A549 (cell line): ENCODE data around the gene CCDC92B. TPM values are rescaled to one million over a fixed set of nuclear protein-coding genes. Genes with fewer than 3 reads are reported as not detected.

Source experiments
- ATAC-seq, 2 experiments: fragments of 200-7000 bp in 1 of 2; fragments of >200 bp in 1 of 2; cut with Nextera tagmentation in 1 of 2; cut with Tn5 transposase in 1 of 2; 3 replicates each; pipeline versions ENCODE4 v1.8.0 to v1.9.1; 2018 to 2020; ENCODE audit warnings: mild to moderate bottlenecking in 1 of 2, moderate library complexity in 1 of 2
- CTCF ChIA-PET: fragments of 300-600 bp; sonication (Branson Sonifier 250); formaldehyde crosslinking; extraction: SDS; loops from one replicate; lab custom pipeline; 2021; ENCODE audit warnings: antibody characterized with exemption, inconsistent platforms; lab: Yijun Ruan, JAX
- POLR2A ChIA-PET: fragments of 350-600 bp; formaldehyde crosslinking; extraction: SDS; loops from one replicate; lab custom pipeline; 2021; ENCODE audit warnings: antibody characterized with exemption, inconsistent platforms; lab: Yijun Ruan, JAX
- DNase-seq, 2 experiments: peaks; one replicate each; pipeline versions ENCODE4 v3.0.0 to v3.0.0-alpha.2; 2011 to 2016; ENCODE audit warnings: low read depth in 1 of 2, low spot score in 1 of 2
- FAIRE-seq: peaks from 2 replicates; lab custom pipeline; 2011; peaks lifted over from hg19 to GRCh38; lab: Jason Lieb, UNC
- H3K27ac ChIP-seq, 2 experiments: fragments of >200 bp; sonication (Bioruptor Twin); formaldehyde crosslinking; 3 replicates each; pipeline ENCODE4 v1.5.1; 2016 to 2017
- H3K4me1 ChIP-seq: fragments of >200 bp; sonication (Bioruptor Twin); formaldehyde crosslinking; 3 replicates; pipeline ENCODE4 v1.6.1; 2016
- H3K4me2 ChIP-seq: fragments of >200 bp; sonication (Bioruptor Twin); formaldehyde crosslinking; 3 replicates; pipeline ENCODE4 v1.6.1; 2016
- H3K4me3 ChIP-seq: fragments of >200 bp; sonication (Bioruptor Twin); formaldehyde crosslinking; 3 replicates; pipeline ENCODE4 v1.5.1; 2016
- H3K9me3 ChIP-seq: fragments of >200 bp; sonication (Bioruptor Twin); formaldehyde crosslinking; 3 replicates; pipeline ENCODE4 v1.6.1; 2016
- ATOH8 ChIP-seq: fragments of 250-450 bp; sonication (Bioruptor Pico); IDR thresholded peaks from 2 replicates; pipeline ENCODE4 v1.5.0; 2020; ENCODE audit warnings: low read depth, mild to moderate bottlenecking, moderate library complexity
- BHLHE40 ChIP-seq: IDR thresholded peaks from 2 replicates; pipeline ENCODE4 v1.6.1; 2012; ENCODE audit warnings: low read depth, low read length, inconsistent platforms
- CBX2 ChIP-seq: fragments of 200-600 bp; sonication (generic); IDR thresholded peaks from 2 replicates; pipeline ENCODE4 v1.6.1; 2016; ENCODE audit warnings: low read depth, mild to moderate bottlenecking, borderline replicate concordance
- CEBPB ChIP-seq, 2 experiments: fragments of >200 bp in 1 of 2; sonication (Bioruptor Twin) in 1 of 2; formaldehyde crosslinking in 1 of 2; IDR thresholded peaks; 2 replicates each; pipeline ENCODE4 v1.6.1; 2012 to 2016
- CHD2 ChIP-seq: fragments of 150-350 bp; IDR thresholded peaks from 2 replicates; pipeline ENCODE4 v1.6.1; 2014; ENCODE audit warnings: low read length; ENCODE audit not compliant: partially characterized antibody
- EP300 ChIP-seq, 2 experiments: fragments of >200 bp; sonication (Bioruptor Twin); formaldehyde crosslinking; IDR thresholded peaks; 2 replicates in 1 of 2; 3 replicates in 1 of 2; pipeline ENCODE4 v1.6.1; 2016 to 2017
- ESRRA ChIP-seq: fragments of 150-350 bp; IDR thresholded peaks from 2 replicates; pipeline ENCODE4 v1.6.1; 2014; ENCODE audit warnings: mild to moderate bottlenecking, low read length, borderline replicate concordance
- GATA3 ChIP-seq: IDR thresholded peaks from 2 replicates; pipeline ENCODE4 v1.6.1; 2012; ENCODE audit warnings: borderline replicate concordance
- HOXB13 ChIP-seq: fragments of 250-450 bp; sonication (Bioruptor Pico); IDR thresholded peaks from 2 replicates; pipeline ENCODE4 v1.5.0; 2020; ENCODE audit warnings: low read depth, mild to moderate bottlenecking, moderate library complexity
- HOXB5 ChIP-seq: fragments of 250-450 bp; sonication (Bioruptor Pico); IDR thresholded peaks from 2 replicates; pipeline ENCODE4 v1.5.0; 2020; ENCODE audit warnings: mild to moderate bottlenecking, moderate library complexity
- KDM1A ChIP-seq: fragments of 200-600 bp; sonication (generic); IDR thresholded peaks from 2 replicates; pipeline ENCODE4 v1.6.1; 2016; ENCODE audit warnings: low read depth, mild to moderate bottlenecking
- MAFK ChIP-seq: fragments of 450-650 bp; IDR thresholded peaks from 2 replicates; pipeline ENCODE4 v1.6.1; 2014; ENCODE audit not compliant: partially characterized antibody
- MAX ChIP-seq: IDR thresholded peaks from 2 replicates; pipeline ENCODE4 v1.6.1; 2012
- MAZ ChIP-seq: fragments of 150-350 bp; IDR thresholded peaks from 2 replicates; pipeline ENCODE4 v1.6.1; 2014; ENCODE audit warnings: antibody characterized with exemption, low read depth, low read length, borderline replicate concordance
- MYC ChIP-seq: IDR thresholded peaks from 2 replicates; pipeline ENCODE4 v1.6.1; 2012; ENCODE audit warnings: mild to moderate bottlenecking, inconsistent platforms, low read length, improper control_type of control experiment, borderline replicate concordance
- NFE2L2 ChIP-seq: fragments of 150-350 bp; conservative IDR thresholded peaks from 2 replicates; pipeline ENCODE4 v1.6.1; 2014; ENCODE audit warnings: low read length
- NPAS2 ChIP-seq: fragments of 250-450 bp; sonication (Bioruptor Pico); IDR thresholded peaks from 2 replicates; pipeline ENCODE4 v1.8.0; 2022; ENCODE audit warnings: mild to moderate bottlenecking, moderate library complexity, borderline replicate concordance
- PBX3 ChIP-seq: IDR thresholded peaks from 2 replicates; pipeline ENCODE4 v1.6.1; 2012
- PHF8 ChIP-seq: fragments of 200-600 bp; sonication (generic); IDR thresholded peaks from 2 replicates; pipeline ENCODE4 v1.6.1; 2016; ENCODE audit warnings: low read depth, mild to moderate bottlenecking, antibody characterized with exemption, moderate library complexity, borderline replicate concordance
- POLR2AphosphoS2 ChIP-seq: conservative IDR thresholded peaks from 2 replicates; pipeline ENCODE4 v1.6.1; 2012; ENCODE audit warnings: low read length, improper control_type of control experiment, inconsistent platforms
- RFX5 ChIP-seq: fragments of 450-650 bp; IDR thresholded peaks from 2 replicates; pipeline ENCODE4 v1.7.1; 2014; ENCODE audit warnings: antibody characterized with exemption, mild to moderate bottlenecking, moderate library complexity
- RNF2 ChIP-seq: fragments of 200-600 bp; sonication (generic); IDR thresholded peaks from 2 replicates; pipeline ENCODE4 v1.6.1; 2016; ENCODE audit warnings: low read depth, mild to moderate bottlenecking, antibody characterized with exemption, moderate library complexity, borderline replicate concordance
- SMC3 ChIP-seq: fragments of >200 bp; sonication (Bioruptor Twin); formaldehyde crosslinking; IDR thresholded peaks from 3 replicates; pipeline ENCODE4 v1.6.1; 2018; ENCODE audit warnings: inconsistent platforms
- TFCP2L1 ChIP-seq: fragments of 250-450 bp; sonication (Bioruptor Pico); IDR thresholded peaks from 2 replicates; pipeline ENCODE4 v1.5.0; 2021; ENCODE audit warnings: mild to moderate bottlenecking
- TP53 ChIP-seq: fragments of 250-450 bp; sonication (Bioruptor Pico); IDR thresholded peaks from 2 replicates; pipeline ENCODE4 v1.5.0; 2021; ENCODE audit warnings: mild to moderate bottlenecking, moderate library complexity
- ZFP36 ChIP-seq: fragments of 450-650 bp; IDR thresholded peaks from 2 replicates; pipeline ENCODE4 v1.6.1; 2014; ENCODE audit warnings: borderline replicate concordance; ENCODE audit not compliant: partially characterized antibody
- ZSCAN20 ChIP-seq: fragments of 250-450 bp; sonication (Bioruptor Pico); IDR thresholded peaks from 2 replicates; pipeline ENCODE4 v1.8.0; 2022; ENCODE audit warnings: mild to moderate bottlenecking, moderate library complexity
- WGBS: methylation state at CpG from one replicate; pipeline ENCODE4 v1.1.6; 2017; ENCODE audit errors: missing lambda C conversion rate; 5-methylcytosine and 5-hydroxymethylcytosine counted together
- polyA plus RNA-seq, 4 experiments: library from polyadenylated mRNA; depleted of rRNA in 3 of 4; stranded (reverse); fragments of >200 nt; fragmentation: RNase III in 1 of 4; extraction: RNeasy Plus Mini Kit Qiagen cat#74134 plus additional on column Dnase treatment in 1 of 4; gene quantifications; 2 replicates in 3 of 4; 3 replicates in 1 of 4; pipeline ENCODE4 v1.2.3, GENCODE V29; 2011 to 2017
- TF ChIP-seq, protein P1 (sequence below): fragments of 200-600 bp; sonication (generic); IDR thresholded peaks from 2 replicates; pipeline ENCODE4 v1.6.1; 2016; ENCODE audit warnings: antibody characterized with exemption, mild to moderate bottlenecking, moderate library complexity
- TF ChIP-seq, protein P2 (sequence below): fragments of 250-450 bp; sonication (Bioruptor Pico); IDR thresholded peaks from 2 replicates; pipeline ENCODE4 v1.5.0; 2021; ENCODE audit warnings: mild to moderate bottlenecking, moderate library complexity, borderline replicate concordance

Gene CCDC92B
- polyA plus RNA-seq, 2 of the 4 experiments (the other 2 are of a cell fraction): 0.05 to 0.08 TPM

DNA sequence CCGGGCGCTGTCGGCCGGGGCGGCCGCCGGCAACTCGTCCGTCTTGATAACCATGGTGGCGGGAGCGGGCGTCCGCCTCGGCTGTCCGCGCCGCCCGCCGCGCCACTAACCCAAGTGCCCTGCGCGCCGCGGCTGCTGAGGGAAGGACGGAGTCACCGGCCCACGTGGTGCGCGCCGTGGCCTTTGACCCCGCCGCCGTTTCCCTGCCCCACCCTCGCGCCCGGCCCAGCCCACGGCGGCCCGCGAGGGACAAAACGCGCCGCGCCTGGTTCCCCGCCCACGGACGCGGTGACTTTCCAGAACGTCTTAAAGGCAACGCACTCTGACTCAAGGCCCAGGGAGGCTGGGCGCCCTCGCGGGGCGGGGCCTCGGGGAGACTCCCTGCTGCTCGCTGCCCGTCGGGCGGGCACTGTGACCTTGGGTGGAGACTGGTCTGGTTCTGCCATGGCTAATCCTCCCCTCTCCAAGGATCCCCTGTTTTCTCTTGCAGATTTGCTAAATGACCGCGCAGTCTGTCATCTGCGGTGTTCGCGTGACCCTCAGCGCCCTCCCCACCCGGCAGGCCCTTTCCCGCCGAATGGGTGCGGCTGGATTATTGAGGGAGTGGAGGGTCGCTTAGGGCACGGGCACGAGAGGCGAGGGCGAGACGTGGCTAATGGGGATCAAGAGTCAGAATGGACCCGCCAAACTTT, 37.7 kb downstream of the CCDC92B start, which contains the start of gene CLUH (continued):
- TF ChIP-seq PBX3 (0 out of 2 replicates have a peak, but pooled peaks have one; percentile 42), PHF8 (peak; percentile 67; the same call in 1 of the 2 replicates), CHD2 (no peak), NPAS2 (CRISPR knock-in tag) (no peak), MYC (peak; percentile 94), POLR2AphosphoS2 (no peak), CEBPB (IDR thresholded peaks at IDR 0.05) (0 out of 4 replicates have a peak, but pooled peaks of 1 of the 2 experiments have one; percentile 15), TP53 (CRISPR knock-in tag) (no peak; the same call in 1 of the 2 replicates), MAFK (no peak), NFE2L2 (no peak), RNF2 (no peak), MAX (peak; percentile 95), ATOH8 (CRISPR knock-in tag) (no peak), CBX2 (no peak), SMC3 (0 out of 3 replicates have a peak, but pooled peaks have one; percentile 16), EP300 (IDR thresholded peaks at IDR 0.05) (no peak), MAZ (peak; percentile 81)
- TF ChIP-seq, protein P1, sequence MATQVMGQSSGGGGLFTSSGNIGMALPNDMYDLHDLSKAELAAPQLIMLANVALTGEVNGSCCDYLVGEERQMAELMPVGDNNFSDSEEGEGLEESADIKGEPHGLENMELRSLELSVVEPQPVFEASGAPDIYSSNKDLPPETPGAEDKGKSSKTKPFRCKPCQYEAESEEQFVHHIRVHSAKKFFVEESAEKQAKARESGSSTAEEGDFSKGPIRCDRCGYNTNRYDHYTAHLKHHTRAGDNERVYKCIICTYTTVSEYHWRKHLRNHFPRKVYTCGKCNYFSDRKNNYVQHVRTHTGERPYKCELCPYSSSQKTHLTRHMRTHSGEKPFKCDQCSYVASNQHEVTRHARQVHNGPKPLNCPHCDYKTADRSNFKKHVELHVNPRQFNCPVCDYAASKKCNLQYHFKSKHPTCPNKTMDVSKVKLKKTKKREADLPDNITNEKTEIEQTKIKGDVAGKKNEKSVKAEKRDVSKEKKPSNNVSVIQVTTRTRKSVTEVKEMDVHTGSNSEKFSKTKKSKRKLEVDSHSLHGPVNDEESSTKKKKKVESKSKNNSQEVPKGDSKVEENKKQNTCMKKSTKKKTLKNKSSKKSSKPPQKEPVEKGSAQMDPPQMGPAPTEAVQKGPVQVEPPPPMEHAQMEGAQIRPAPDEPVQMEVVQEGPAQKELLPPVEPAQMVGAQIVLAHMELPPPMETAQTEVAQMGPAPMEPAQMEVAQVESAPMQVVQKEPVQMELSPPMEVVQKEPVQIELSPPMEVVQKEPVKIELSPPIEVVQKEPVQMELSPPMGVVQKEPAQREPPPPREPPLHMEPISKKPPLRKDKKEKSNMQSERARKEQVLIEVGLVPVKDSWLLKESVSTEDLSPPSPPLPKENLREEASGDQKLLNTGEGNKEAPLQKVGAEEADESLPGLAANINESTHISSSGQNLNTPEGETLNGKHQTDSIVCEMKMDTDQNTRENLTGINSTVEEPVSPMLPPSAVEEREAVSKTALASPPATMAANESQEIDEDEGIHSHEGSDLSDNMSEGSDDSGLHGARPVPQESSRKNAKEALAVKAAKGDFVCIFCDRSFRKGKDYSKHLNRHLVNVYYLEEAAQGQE: no peak

DNA sequence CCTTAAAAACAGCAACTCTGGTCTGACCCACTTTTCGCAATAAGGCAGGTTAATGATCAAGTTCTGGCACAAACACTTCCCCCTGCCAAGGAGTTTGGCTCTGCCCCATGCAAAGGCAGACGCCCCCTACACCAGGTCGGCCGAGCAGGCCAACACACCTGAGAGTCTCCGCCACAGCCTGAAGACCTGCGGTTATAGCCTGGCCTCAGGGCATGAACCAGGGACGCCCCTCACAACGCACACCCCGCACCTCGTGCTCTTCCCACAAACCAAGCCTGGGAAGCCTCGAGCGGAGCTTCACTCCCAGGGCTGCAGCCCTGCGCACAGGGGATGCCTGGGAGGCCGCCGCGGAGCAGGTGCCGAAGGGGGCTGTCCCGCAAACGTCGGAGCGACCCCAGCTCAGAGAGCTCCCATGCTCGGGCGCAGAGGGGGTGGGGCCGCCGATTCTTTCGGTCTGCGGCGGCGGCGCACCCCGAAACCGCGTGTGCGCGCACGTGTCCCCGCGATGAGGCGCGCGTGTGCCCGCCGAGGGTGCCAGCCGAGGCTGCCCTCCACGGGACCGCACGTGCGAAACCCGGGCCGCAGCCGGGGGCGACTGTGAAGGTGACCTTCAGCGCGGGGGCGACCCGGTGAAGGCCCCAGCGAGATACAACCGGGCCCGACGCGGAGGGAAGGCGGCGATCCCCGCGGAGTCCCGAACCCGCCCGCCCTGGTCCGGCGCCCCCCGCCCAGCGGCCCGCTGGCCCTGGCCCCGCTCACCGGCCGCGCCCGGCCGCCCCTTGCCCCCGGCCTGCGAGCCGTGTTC, 38.4 kb downstream of the CCDC92B start:
- ATAC-seq: peak; percentile 1 to 9; a peak in 3 of 6 replicates
- Histone ChIP-seq H3K4me1 (peaks cover 49% of the 10 kb centered on the region), H3K4me2 (peak overlapping the region; percentile 95), H3K4me3 (peak overlapping the region; percentile 96), H3K27ac (peak overlapping the region; percentile 95 to 96), H3K9me3 (no peaks in the 10 kb centered on the region)
- DNase-seq: no peak
- FAIRE-seq: no peak
- CTCF ChIA-PET: interaction anchor here (0.8 to 2.2 kb wide), 7 partner anchors 14 to 329 kb away, joined by 3 to 7 read pairs (median 5); no protein-coding TSS in a partner anchor
- WGBS: 3% methylated on average over 12 of the region's 82 CpGs
- POLR2A ChIA-PET: no interaction called here
- TF ChIP-seq GATA3 (no peak), CBX2 (no peak), TFCP2L1 (CRISPR knock-in tag) (0 out of 2 replicates have a peak, but pooled peaks have one; percentile 54), NPAS2 (CRISPR knock-in tag) (peak; percentile 55), HOXB13 (CRISPR knock-in tag) (no peak), HOXB5 (CRISPR knock-in tag) (no peak), ZSCAN20 (CRISPR knock-in tag) (no peak), ESRRA (peak; percentile 74; the same call in 1 of the 2 replicates), RFX5 (no peak), KDM1A (no peak), RNF2 (no peak), BHLHE40 (peak; percentile 51; the same call in 1 of the 2 replicates), POLR2AphosphoS2 (no peak), ZFP36 (no peak), MAFK (no peak)
- TF ChIP-seq, protein P2, sequence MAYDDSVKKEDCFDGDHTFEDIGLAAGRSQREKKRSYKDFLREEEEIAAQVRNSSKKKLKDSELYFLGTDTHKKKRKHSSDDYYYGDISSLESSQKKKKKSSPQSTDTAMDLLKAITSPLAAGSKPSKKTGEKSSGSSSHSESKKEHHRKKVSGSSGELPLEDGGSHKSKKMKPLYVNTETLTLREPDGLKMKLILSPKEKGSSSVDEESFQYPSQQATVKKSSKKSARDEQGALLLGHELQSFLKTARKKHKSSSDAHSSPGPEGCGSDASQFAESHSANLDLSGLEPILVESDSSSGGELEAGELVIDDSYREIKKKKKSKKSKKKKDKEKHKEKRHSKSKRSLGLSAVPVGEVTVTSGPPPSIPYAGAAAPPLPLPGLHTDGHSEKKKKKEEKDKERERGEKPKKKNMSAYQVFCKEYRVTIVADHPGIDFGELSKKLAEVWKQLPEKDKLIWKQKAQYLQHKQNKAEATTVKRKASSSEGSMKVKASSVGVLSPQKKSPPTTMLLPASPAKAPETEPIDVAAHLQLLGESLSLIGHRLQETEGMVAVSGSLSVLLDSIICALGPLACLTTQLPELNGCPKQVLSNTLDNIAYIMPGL (CRISPR knock-in tag): no peak
